HG03520 (cell line): ENCODE data around the gene SYTL1.
A peak's percentile ranks its signal among the peaks of the same experiment; 100 is the strongest.

Experiments
- ATAC-seq: cut with Tn5 transposase; IDR thresholded peaks from one replicate; pipeline ENCODE4 v1.9.1; 2021; ENCODE audit warnings: mild to moderate bottlenecking, moderate library complexity; ENCODE audit not compliant: unreplicated experiment

Gene SYTL1

DNA sequence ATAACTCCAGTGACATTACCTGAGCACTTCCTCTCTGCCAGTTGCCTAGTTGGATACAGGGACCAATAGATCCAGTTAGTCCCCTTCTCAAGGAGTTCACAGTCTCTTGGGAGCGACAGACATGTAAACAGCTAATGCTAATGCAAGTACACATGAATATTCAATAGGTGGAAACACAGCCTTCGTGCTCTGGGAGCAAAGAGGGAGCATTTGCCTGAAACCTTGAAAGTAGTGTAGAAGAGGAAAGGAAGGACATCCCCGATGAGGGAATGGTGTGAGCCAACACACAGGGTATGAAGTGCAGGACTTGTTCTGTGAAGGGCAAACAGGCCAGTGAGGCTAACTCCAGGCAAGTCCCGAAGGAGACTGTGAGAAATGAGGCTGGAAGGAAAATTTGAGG lies 23.7 kb upstream of the SYTL1 start:
- no peak for ATAC-seq

- no peak for ATAC-seq
Measured at GRCh38 chr1:27318596-27318995, 23.2 kb upstream of the SYTL1 start.

- ATAC-seq = peak; percentile 84
Measured at GRCh38 chr1:27321813-27322568, 19.8 kb upstream of the SYTL1 start, which contains the start of gene TMEM222. TMEM222 (plus strand) TSS chr1:27322163; CDS start chr1:27322198, 35 bp downstream.

DNA sequence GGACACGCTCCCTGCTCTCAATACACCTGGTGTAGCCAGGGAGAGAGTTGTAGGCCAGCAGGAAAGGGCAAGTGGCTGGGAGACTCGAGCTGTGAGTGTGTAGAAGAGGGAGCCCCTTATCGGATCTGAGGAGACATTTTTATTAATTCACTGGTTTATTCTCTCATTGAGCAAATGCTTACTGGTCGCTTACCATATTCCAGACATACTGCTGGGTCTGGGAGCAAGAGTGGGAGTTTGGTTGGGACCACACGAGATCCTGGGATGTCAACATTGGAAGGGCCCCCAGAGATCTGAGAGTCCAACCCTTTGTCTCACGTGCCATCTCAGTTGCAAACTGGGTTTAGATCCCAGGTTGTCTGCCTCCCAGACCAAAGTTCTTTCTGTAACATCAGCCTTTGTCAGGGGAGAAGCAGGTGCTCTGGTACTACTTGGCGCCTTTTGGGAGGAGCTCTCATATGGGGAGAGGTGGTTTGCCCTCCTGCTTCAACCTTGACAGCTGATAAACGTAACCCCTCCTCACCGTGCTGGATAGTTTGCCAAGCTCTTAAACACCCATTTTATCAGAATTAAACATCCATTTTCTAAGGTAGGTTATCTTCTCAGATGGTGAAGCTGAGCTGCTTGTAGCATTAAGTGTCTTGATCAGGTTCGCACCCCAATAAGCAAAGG lies 19.1 kb upstream of the SYTL1 start:
- no peak for ATAC-seq

GRCh38 chr1:27325286-27325685 lies 16.5 kb upstream of the SYTL1 start:
- ATAC-seq = no peak

DNA sequence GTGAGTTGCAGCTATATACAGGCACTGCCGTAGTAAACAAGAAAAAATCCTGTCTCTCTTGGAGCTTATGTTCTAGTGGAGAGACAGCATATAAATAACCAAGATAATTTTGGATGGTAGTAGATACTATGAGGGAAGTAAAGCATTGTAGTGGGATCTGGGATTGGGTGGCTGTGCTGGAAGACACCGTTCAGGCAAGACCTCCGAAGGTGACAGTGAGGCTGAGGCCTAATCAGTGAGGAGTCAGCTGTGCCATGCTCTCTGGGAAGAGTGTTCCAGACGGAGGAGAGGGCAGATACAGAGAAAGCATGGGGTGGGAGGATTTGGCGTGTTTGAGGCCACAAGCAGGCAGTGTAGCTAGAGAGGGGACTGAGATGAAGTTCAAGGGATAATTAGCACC lies 13.9 kb upstream of the SYTL1 start:
- no peak for ATAC-seq

DNA sequence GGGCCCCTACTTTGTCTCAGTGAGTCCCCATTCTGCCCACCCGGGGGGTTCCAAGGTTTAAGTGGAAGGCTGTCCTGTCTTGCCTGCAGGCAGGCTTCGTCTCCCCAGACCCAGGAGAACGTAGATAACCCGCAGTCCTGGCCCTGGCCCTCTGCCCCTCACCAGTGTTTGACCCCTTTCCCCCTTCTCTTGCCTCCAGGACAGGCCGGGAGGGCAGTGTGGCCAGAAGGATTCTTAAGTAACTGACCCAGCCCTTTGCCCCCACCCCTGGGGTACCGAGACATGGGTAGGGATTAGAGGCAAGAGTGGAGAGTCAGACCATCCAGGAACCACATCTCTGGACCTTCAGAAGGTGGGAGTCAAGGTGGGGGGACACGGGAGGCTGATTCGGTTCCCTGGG lies 11.0 kb upstream of the SYTL1 start:
- ATAC-seq = no peak

DNA sequence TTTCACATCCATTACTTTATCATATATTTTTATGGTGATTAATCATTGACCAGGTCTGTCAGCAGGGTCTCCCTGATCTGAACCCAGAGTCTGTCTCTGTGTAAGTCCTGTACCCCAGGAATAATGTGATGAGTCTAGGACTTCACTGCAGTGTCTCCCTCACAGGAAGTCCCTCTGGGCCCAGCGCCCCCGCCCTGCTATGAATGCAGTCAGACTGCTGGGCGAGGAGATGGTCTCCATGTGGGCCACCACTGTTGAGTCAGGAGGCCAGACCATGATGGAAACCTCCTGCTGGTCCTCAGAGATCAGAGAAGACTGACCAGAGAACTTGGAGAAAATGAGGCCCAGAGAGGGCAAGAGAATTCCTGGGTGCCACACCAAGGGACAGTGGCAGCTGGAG lies 10.4 kb upstream of the SYTL1 start:
- no peak for ATAC-seq

DNA sequence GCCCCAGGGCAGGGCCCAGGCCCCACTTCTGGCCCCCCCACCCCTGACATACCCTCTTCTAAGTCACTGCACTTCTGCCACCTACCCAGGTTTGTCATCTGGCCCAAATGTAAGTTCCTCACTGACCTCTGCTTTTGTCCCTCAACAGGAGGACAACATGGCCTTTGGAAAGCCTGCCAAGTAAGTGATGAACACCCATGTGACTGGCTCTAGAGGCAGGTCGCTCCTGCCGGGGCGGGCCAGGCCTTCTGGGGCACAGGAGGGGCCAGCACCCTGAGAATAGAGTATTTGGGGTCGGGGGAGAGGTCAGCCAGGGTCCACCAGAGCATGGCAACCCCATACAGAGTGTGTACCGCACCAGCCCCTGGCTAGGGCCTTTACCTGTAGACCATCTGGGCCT lies 9.9 kb upstream of the SYTL1 start:
- ATAC-seq = no peak

- no peak for ATAC-seq
Measured at GRCh38 chr1:27332536-27333281, 9.1 kb upstream of the SYTL1 start.

GRCh38 chr1:27333717-27334279 lies 8.0 kb upstream of the SYTL1 start:
- no peak for ATAC-seq

- ATAC-seq = no peak
Measured at GRCh38 chr1:27335506-27336422, 6.1 kb upstream of the SYTL1 start.

GRCh38 chr1:27336756-27337155 lies 5.1 kb upstream of the SYTL1 start:
- ATAC-seq = no peak

- ATAC-seq = no peak
Measured at GRCh38 chr1:27338751-27339150, 3.1 kb upstream of the SYTL1 start.

DNA sequence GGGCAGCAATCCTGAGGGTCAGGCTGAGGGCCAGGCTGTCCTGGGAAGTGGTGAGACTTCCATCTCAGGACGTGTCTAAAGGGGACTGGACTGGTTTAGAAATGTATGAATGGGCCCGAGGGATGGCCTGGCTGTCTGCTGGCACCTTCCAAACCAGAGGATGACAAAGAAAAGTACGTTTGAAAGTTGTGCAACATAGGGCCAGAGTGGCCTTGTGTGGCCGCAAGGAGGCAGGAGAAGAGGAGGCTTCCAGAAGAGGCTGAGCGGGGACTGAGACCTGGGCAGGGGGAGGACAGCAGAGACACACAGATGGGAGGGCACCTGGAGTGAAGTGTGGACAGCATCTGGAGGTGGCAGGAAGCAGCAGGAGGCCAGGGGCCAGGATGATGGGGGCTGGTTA lies 2.6 kb upstream of the SYTL1 start:
- ATAC-seq = no peak

DNA sequence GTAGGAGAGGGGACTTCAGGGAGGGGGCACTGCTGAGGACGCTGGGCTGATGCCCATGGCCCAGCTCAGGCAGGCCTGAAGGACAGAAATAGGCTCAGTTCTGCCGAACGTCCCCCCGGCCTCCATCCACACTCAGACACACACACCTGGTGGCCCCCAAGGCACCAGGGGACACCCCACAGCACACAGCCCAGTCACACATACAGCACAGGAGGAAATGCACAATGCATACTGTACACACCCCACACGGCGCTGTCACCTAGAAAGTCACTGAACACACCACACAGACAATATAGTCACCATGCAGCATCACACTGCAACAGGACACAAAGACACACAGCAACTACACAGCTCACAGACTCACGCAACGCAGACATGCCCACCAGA lies 562 bp downstream of the SYTL1 start:
- no peak for ATAC-seq

GRCh38 chr1:27342778-27343638 lies 1.2 kb downstream of the SYTL1 start:
- ATAC-seq = no peak

GRCh38 chr1:27343639-27344025 lies 1.8 kb downstream of the SYTL1 start:
- ATAC-seq = no peak

DNA sequence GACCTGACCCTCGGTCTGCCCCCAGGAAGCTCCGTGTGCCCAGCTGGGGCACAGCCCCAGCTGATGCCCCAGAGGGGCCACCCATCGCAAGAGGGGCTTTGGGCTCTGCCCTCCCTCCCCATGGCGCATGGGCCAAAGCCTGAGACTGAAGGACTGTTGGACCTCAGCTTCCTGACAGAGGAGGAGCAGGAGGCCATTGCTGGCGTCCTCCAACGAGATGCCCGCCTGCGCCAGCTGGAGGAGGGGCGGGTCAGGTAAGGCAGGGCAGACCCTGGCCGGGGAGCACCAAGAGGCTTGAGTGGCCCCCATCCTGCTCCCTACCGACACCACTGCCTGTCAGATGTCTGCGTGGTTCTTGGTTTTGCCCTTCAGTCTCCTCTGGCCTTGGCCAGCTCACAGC lies 3.5 kb downstream of the SYTL1 start:
- no peak for ATAC-seq

DNA sequence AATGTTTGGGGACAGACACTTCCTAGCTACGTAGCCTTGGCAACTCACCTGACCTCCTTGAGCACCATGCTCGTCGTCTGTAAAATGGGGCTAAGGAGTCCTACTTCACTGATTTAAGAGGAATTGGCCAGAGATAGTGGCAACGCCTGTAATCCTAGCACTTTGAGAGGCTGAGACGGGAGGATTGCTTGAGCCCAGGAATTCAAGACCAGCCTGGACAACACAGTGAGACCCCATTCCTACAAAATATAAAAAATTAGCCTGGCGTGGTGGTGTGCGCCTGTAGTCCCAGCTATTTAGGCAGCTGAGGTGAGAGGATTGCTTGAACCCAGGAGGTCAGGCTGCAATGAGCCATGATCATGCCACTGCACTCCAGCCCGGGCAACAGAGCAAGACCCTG lies 4.5 kb downstream of the SYTL1 start:
- ATAC-seq = no peak
